ENCODE data around the gene SRXN1.

DNA sequence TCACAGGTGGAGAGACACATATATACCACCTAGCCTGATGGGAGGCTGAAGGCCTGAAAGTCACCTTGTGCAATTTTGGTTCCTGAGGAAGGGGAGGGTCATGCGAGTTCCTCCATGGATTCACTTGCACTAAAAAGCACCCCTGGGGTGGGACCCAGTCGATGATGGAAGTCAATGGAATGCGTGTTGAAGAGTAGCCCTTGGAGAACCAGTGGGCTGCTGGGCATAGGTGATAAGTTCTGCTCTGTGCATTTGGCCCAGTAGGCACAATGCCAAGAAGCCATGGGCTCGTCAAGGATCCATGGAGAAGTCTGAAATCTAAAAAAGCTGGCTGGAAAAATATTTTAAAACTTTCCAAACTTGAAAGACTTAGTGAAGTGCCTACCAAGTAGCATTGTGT, 41.5 kb upstream of the SRXN1 start:
- no peak for TF ChIP-seq POLR2A (IDR thresholded peaks at IDR 0.05; ENCODE audit: low read depth, low read length)
- no peak for TF ChIP-seq TAF1 (IDR thresholded peaks at IDR 0.05; ENCODE audit: borderline replicate concordance, low read depth, low read length)
- TF ChIP-seq POLR2AphosphoS5 (IDR thresholded peaks at IDR 0.05; ENCODE audit: low read depth, low read length): no peak

Measured in GM12892 (cell line).